Cortex of kidney (tissue), 1 donor: ENCODE results near the gene CRELD1.

Experiments
- DNase-seq: peaks from one replicate; lab custom pipeline; 2025; lab: John Stamatoyannopoulos, UW

Gene CRELD1

GRCh38 chr3:9903904-9904303 lies 29.7 kb upstream of the CRELD1 start:
- no peak for DNase-seq

- no peak for DNase-seq
These were observed 27.2 kb upstream of the CRELD1 start for GRCh38 chr3:9906480-9906879.

DNA sequence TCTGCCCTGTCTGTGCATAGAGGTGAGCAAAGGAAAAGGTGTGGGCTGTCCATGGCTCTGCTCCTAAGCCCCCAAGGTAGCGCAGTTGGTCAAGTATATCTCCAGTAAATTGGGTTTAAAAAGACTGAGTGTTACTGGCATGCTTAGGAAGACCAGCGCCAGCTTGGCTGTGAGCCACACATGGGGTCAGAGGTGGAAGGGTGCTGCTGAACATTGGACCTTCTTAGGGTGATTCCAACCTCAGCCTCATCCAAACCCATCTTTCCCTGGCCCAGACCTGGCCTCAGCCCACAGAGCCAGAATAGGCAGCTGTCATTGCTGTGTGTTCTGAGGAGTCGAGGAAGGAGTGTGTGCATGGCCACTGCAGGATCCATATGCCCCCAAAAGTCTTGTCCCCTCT lies 25.3 kb upstream of the CRELD1 start:
- DNase-seq, result no peak

GRCh38 chr3:9909221-9910013 lies 24.2 kb upstream of the CRELD1 start:
- DNase-seq, result no peak

DNA sequence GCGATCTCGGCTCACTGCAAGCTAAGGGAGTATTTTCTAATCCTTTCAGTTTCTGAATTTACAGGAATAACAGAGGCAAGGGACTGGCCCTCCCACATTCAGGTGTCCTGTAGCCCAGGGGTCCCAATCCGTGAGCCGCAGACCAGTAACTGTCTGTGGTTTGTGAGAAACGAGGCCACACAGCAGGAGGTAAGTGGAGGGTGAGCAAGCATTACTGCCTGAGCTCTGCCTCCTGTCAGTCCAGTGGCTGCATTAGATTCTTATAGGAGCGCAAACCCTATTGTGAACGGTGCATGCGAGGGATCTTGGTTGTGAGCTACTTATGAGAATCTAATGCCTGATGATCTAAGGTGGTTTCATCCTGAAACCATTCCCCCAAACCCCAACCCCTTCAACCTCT lies 21.8 kb upstream of the CRELD1 start:
- DNase-seq, result no peak

DNA sequence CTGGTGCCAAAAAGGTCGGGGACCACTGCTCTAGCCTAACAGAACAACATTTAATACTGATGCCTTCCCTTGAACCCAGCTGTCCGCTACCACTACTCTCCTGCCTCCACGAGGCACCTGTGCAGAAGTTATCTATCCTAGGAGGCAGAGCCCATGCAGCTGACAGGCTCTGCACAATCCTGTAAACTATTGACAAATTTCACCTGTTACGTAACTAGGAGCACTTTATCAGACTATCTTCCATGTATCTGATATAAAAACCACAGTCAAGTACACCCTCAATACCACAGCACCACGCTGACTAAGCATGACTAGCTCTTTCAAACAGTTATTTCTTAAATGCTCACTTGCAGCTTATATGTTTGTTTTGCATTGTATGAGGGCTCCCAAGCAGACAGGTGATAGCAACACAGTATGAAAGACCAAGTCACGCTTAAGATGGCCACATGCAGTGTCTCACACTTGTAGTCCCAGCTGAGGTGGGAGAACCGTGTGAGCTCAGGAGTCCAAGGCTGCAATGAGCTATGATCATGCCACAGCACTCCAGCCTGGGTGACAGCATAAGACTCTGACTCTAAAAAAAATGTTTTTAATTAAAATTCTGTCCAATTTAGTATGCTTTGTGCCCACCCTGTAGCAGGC lies 21.2 kb upstream of the CRELD1 start:
- no peak for DNase-seq

DNA sequence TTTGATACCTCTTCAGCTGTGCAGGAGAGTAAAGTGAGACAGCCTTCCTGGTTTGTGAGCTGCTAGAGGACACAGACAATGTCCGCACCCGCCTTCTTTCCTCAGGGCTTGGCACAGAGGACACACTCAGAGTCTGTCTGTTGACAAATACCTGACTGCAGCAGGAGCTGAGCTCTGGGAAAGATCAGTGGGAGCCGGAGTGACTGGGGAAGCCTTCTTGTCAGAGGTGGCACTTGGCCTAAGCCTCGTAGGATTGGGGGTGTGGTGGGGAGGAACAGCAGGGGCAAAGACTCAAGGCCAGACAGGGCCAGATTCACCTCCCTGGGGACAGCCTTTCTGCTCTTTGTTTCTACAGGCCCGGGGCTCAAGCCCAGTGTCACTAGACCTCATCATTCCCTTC lies 20.0 kb upstream of the CRELD1 start:
- no peak for DNase-seq

DNA sequence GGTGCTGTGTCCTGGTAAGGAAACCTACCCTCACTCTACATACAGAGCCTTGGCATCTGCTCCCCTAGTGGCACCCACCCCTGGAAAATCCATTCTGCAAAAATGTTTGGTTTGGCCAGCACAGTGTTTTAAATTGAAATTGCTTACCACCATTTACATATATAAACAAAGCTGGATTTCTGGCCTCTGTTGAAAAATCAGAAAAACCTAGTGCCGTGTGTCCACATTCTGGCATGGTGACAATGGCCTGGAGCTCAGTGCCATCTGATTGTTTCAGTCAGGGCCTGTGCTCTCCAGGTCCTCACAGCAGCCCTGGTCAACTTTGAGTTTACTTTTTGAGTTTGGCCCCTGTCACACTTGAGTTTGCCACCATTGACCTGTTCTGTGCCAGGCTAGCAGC lies 19.6 kb upstream of the CRELD1 start:
- DNase-seq, result no peak

- no peak for DNase-seq
These were observed 18.9 kb upstream of the CRELD1 start for GRCh38 chr3:9914559-9915253.

DNA sequence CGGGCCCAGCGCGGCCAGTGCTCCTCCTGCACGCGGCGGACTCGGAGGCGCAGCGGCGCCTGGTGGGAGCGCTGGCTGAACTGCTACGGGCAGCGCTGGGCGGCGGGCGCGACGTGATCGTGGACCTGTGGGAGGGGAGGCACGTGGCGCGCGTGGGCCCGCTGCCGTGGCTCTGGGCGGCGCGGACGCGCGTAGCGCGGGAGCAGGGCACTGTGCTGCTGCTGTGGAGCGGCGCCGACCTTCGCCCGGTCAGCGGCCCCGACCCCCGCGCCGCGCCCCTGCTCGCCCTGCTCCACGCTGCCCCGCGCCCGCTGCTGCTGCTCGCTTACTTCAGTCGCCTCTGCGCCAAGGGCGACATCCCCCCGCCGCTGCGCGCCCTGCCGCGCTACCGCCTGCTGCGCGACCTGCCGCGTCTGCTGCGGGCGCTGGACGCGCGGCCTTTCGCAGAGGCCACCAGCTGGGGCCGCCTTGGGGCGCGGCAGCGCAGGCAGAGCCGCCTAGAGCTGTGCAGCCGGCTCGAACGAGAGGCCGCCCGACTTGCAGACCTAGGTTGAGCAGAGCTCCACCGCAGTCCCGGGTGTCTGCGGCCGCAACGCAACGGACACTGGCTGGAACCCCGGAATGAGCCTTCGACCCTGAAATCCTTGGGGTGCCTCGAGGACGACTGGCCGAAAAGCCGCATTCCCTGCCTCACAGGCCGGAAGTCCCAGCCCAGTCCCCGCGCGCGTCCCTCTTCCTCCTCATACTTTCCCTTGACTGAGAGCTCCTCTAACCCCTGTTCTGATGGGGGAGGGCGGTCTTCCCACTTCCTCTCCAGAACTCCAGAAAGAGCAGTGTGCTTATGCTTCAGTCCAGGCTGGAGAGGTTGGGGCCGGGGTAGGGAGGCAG lies 18.1 kb upstream of the CRELD1 start:
- no peak for DNase-seq

GRCh38 chr3:9916346-9916733 lies 17.3 kb upstream of the CRELD1 start:
- DNase-seq, result no peak

DNA sequence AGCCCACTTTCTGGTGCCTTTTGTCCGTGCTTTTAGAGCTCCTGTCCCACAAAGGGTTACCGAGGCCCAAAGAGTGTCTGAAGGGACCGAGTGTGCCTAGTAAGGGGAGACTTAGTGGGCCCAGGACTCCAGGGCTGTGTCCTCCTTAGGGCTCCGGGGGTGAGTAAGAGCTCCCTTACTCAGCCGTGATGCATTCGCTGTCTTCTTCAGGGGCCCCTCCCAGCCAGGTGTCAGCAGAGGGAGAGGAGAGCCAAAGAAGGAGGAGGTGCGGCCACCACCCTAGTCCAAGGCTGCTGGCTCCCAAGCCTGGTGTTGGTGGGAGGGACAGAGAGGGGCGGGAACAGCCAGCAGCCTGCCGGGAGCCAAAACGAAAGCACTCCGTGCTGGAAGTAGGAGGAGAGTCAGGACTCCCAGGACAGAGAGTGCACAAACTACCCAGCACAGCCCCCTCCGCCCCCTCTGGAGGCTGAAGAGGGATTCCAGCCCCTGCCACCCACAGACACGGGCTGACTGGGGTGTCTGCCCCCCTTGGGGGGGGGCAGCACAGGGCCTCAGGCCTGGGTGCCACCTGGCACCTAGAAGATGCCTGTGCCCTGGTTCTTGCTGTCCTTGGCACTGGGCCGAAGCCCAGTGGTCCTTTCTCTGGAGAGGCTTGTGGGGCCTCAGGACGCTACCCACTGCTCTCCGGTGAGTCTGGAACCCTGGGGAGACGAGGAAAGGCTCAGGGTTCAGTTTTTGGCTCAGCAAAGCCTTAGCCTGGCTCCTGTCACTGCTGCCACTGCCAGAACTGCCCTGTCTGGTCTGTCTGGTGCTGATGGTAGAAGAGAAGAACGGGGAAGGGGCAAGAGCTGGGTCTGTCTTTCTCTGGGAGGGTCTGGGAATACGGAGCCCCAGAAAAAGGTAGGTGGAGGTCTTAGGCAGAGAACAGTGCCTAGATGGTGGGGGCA lies 16.6 kb upstream of the CRELD1 start, which contains the start of gene IL17RC:
TSS of gene IL17RC (plus strand) at position 365 of the 947 bp plus-strand sequence. CDS start at position 583, 218 bp downstream.
- DNase-seq, result no peak

DNA sequence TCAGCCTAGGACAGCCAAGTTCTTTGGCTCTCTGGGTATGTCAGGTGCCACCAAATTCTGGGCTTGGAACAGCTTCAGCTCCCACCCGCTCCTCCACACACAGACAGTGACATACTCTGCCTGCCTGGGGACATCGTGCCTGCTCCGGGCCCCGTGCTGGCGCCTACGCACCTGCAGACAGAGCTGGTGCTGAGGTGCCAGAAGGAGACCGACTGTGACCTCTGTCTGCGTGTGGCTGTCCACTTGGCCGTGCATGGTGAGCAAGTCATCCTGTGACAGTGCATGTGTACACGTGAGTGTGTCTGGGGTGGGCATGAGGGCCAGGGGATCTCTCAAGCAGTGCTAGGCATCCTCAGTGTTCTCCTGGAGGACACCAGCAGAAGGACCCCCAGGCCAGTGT lies 15.8 kb upstream of the CRELD1 start:
- DNase-seq, result no peak

DNA sequence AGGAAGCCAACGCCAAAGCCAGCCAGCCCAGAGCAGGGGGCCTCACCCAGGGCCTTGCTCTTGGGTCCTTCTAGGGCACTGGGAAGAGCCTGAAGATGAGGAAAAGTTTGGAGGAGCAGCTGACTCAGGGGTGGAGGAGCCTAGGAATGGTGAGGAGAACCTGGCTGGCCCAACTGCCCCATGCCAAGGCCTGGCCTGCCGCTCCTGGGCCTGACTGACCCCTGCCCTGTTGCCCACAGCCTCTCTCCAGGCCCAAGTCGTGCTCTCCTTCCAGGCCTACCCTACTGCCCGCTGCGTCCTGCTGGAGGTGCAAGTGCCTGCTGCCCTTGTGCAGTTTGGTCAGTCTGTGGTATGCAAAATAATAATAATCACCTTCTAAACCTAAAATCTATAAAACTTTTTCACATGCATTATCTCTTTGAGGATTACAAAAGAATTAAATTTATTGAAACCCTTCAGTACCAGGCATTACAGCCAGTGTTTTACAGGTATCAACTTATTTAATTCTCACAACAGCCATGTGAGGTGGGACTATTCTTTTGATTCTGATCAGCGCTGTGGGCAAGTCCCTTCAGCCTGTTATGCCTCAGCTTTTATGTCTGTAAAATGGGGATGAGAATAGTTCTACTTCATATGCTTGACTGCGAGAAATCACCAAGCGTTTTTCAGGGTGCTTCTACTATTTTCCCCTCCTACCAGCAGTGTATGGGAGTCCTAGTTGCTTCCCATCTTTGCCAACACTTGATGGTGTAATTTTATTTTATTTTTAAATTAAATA lies 15.2 kb upstream of the CRELD1 start:
- DNase-seq, result no peak

GRCh38 chr3:9928158-9928557 lies 5.5 kb upstream of the CRELD1 start:
- DNase-seq, result no peak

- no peak for DNase-seq
These were observed 2.7 kb upstream of the CRELD1 start for GRCh38 chr3:9930804-9931418.

DNA sequence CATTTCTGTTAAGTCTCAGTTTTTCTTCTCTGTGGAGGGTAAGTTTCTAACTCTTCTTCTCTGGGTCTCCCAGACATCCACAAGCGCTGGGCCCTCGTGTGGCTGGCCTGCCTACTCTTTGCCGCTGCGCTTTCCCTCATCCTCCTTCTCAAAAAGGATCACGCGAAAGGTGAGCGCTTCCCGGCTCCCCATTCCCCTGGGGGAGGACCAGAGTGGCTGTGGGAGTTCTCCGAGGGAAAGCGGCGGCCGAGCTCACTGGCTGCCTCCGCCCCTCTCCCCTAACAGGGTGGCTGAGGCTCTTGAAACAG lies 1.1 kb upstream of the CRELD1 start:
- no peak for DNase-seq

DNA sequence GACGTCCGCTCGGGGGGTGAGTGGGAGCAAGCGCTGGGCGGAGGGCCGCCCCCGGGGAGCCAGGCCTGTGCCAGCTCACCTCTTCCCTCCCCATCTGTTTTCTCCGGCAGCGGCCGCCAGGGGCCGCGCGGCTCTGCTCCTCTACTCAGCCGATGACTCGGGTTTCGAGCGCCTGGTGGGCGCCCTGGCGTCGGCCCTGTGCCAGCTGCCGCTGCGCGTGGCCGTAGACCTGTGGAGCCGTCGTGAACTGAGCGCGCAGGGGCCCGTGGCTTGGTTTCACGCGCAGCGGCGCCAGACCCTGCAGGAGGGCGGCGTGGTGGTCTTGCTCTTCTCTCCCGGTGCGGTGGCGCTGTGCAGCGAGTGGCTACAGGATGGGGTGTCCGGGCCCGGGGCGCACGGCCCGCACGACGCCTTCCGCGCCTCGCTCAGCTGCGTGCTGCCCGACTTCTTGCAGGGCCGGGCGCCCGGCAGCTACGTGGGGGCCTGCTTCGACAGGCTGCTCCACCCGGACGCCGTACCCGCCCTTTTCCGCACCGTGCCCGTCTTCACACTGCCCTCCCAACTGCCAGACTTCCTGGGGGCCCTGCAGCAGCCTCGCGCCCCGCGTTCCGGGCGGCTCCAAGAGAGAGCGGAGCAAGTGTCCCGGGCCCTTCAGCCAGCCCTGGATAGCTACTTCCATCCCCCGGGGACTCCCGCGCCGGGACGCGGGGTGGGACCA lies 632 bp upstream of the CRELD1 start:
- DNase-seq, result no peak

DNA sequence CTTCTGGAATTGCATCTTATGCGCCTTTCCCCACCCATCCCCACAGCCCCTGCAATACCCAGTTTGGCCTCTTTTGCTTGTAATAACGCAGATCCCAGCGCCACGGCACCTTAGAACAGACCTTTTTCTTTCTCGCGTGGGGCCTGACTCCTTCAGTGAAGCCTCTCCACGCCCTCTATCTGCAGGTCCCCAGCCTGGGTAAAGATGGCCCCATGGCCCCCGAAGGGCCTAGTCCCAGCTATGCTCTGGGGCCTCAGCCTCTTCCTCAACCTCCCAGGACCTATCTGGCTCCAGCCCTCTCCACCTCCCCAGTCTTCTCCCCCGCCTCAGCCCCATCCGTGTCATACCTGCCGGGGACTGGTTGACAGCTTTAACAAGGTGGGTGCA lies 594 bp downstream of the CRELD1 start:
- no peak for DNase-seq
